Activated T-cell treated with anti-CD3 and anti-CD28 coated beads for 4 hours (primary cell): ENCODE results near the gene DDRGK1.
"Not testable (repeated sequence)": the region's sequence is repeated elsewhere in the genome, so short reads cannot be mapped to it uniquely, and the experiment has no call there.

ENCODE experiments used
- DNase-seq: peaks from one replicate; pipeline ENCODE4 v3.0.0-alpha.2; 2020

DDRGK1 gene

DNA sequence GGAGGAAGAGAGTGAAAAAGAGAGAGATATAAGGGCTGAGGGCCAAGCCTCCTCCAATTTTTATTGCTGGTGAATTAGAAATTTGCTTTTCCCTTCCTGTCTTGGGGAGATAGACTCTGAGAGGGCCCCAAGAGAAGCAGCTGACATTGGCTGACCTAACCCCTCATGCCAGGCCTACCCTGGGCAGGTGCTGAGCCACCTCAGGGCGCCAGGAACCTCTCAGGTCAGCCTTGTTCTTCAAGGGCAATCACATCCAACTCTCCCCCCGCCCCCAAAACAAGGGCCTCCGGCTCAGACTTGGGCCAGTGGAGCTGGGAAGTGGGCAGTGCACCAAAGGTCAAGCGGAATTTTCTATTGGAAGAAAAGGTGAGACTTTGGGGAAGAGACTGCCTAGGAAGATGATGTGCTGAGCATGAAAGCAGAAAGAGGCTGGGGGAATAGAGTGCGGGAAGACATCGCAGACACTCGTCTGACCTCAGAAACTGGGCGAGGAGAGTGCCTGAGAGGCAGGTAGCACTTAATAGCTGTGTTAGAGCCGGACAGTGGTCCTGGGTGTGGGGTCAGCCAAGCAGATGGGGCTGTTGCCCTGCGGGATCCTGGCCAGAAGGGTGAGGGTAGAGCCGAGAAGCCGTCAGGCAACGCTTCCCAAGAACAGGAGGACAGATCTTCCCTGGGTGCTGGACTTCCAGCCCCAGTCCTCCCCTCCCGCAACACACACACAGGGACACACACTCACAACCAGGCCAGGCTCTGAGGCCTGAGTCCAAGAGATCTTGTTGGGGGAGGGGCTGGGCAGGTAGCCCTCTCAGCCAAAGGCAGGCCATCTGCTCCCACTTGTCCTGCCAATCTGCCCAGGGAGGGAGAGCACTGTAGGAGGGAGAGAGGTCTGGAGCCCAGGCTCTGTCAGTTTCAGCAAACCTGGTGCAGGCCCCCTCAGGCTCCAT, 41.1 kb downstream of the DDRGK1 start:
- no peak for DNase-seq

DNA sequence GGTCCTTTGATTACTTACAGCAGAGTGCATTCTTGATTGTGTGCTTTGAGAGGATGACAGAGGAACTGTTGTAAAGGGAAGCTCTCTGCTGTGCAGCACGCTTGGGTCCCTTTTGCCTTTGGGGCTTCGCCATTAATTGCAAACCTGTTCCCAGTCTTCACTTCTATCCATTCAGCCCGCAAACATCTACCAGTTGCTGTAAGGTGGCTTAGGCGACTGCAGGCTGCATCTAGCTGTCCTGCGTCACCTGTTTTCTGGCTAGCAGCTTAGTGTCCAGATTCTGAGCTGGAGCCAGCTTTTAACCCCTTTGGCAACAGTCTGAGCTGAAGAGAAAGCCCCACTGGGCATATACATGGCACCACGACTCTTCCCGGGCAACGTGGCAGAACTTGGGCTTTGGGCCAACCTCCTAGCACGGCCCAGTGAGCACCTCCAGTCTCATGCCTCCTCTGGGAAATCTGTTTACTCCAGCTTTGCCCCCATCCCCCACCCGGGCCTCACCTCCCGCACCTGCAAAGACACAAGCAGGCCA, 42.3 kb downstream of the DDRGK1 start:
- DNase-seq, result no peak

DNA sequence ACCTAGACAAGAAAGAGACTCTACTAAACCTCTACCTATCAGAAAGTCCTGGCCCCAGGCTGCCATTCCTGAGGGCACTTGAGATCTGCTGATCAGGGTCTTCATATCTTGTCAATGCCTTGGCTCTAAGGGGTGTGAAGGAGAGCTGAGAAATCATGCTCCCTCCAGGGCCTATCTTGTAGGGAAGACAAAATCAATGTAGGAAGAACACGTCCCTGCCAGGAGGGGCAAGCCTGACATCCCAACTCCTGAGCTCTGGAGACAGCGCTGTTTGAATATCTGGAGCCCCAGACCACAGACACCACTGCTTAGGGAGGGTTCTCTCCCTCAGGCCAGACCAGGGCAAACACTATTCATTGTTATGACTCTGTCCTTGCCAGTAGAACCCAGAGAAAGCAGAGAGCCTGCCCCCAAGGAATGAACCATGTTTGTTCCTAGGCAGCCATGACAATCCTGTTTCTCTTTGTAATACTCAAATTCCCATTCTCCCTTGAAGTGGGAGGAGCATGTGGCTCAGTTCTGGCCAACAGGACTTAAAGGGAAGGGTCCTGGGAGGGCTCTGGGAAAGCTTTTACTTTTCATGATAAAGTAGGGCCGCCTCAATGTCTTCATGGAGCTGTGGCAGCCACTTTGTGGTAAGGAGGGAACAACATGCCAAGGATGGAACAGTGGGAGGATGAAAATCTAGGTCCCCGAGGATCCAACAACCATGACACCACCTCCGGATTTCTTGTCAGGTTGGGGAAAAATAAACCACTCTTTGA, 43.0 kb downstream of the DDRGK1 start:
- DNase-seq, result no peak

DNA sequence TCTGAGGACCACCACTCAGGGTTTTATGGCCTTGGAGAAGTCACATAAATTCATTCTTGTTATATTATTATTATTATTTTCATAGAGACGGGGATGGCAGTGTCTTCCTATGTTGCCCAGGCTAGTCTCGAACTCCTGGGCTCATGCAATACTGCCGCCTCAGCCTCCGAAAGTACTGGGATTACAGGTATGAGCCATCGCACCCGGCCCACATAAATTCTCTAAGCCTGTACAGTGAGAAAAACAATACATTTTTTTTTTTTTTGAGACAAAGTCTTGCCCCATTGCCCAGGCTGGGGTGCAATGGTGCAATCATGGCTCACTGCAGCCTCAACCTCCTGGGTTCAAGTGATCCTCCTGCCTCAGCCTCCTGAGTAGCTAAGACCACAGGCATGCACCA, 44.1 kb downstream of the DDRGK1 start:
- DNase-seq, result no peak

DNA sequence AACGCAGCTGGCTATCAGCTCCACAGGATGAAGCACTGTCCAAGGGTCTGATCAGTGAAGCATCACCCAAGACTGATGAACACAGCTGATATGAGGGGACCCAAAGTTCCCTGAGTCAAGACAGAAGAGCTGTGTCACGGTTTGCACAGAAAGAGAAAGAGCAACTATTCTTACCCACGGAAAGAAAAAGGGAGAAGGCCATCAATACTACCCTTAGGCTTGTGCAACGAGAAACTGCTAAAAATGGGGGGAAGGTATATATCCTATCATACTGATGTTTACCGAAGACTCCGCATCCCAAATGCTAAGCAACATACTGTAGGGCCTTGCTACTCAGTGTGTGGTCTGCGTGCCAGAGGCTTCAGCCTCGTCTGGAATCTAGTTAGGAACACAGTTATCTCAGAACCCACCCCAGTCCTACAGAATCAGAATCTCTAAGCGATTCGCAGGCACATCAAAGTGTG, 45.5 kb downstream of the DDRGK1 start:
- DNase-seq, result no peak

DNA sequence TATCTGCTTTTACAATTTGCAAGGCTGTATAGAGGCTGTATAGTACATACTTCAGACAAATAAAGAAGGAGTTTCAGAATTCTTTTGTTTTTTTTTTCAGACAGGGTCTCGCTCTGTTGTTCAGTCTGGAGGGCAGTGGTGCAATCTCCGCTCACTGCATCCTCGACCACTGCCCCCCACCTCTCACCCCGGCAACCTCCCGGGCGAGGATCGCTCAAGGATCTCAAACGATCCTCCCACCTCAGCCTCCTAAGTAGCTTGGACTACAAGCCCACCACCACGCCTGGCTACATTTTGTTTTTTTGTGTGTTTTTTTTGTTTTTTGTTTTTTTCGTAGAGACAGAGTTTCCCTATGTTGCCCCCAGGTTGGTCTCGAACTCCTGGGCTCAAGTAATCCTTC, 46.7 kb downstream of the DDRGK1 start:
- DNase-seq, result no peak

DNA sequence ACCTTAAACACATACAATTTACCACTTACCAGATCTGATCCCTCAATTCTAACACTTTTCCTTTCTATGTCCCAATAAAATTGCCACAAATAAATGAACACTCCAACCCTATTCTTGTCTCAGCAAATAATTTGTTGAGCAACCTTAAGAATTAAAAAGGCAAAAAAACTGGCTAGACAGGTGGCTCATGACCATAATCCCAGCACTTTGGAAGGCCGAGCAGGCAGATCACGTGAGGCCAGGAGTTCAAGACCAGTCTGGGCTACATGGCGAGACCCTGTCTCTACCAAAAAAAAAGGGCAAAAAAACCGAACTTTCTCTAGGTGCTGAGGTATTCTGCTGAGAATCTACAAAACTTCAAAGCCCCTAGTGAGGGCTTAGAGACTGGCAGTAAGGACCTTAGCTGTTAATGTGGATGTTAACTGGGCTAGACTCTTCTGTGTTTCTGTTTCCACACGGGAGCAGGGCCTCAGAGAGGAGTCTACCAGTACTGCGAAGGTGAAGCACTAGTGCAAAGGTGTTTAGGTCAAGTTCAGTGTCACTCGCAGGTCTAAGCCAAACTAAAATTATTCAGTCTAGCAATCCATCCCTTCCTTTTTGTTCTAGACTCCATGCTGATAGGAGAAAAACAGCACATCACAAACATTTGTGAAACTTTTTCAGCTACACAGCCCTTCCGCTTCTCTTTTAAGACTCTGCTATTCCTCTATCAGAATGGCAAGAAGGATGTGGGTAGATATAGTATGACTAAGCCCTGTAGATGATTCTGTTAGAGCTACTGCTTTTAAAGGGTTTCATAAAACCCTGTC, 47.5 kb downstream of the DDRGK1 start:
- DNase-seq, result no peak

DNA sequence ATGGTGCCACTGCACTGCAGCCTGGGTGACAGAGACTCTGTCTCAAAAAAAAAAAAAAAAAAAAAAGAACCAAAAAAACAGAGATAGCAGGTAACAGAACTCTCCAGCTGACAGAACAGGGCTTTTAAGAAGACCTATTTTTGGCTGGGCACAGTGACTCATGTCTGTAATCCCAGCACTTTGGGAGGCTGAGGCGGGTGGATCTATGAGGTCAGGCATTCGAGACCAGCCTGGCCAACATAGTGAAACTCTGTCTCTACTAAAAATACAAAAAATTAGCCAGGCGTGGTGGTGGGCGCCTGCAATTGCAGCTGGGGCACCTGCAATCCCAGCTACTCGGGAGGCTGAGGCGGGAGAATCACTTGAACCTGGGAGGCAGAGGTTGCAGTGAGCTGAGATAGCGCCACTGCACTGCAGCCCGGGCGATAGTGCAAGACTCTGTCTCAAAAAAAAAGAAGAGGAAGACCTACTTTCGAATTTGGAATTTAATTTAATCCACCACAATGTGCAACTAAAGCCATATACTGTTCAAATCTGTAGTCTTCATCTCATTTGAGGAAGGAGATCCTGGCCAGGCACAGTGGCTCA, 52.3 kb downstream of the DDRGK1 start:
- DNase-seq, result not testable (repeated sequence)

DNA sequence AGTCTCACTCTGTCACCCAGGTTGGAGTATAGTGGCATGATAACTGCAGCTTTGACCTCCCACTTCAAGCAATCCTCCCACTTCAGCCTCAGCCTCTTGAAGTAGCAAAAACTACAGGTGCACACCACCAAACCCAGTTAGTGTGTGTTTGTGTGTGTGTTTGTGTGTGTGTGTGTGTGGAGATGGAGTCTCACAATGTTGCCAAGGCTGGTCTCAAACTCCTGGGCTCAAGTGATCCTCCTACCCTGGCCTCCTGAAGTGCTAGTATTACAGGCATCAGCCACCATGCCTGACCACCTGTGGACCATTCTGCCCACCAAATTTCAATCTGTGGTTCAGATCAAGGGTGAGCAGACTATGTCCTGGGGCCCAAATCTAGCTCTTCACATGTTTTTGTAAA, 53.6 kb downstream of the DDRGK1 start:
- no peak for DNase-seq

DNA sequence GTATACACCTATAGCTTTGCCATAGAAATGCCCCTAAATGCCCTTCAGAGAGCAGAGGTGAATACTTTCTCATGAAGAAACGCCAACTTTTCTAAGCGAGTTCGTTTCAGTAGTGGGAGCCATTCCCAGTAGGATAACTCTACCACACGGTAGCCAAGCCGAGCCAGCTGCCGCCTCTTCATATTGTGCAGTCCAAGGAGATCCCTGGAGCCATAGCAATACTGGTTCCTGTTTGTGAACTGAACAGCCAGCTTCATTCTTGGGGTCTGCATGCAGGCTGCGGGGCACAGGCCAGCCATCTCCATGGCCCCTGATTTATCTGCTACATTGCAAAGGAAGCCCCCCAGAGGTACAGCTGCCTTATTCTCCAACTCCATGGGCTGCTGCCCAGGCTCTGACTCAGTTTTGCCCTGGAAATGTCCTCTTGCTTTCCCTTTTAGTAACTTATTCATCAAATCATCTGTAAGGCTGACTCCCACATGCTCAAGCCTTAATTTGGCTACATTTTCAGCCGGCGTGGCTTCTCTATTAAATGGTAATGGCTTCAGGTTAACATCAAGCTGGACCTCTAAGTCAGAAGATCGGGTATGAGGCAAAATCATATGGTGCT, 57.6 kb downstream of the DDRGK1 start:
- no peak for DNase-seq

DNA sequence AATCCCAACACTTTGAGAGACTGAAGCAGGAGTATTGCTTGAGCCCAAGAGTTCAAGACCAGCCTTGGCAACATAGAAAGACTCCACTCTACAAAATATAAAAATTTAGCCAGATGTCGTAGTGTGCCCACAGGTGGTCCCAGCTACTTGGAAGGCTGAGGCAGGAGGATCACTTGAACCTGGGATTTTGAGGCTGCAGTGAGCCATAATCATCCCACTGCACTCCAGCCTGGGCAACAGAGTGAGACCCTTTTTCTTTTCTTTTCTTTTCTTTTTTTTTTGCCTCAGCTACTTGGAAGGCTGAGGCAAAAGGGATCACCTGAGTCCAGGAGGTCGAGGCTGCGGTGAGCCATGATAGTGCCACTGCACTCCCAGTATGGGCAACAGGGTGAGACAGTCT, 62.7 kb downstream of the DDRGK1 start:
- DNase-seq, result no peak
